OCI-LY7 (cell line): ENCODE data around the gene PTGDS. TPM values are rescaled to one million over a fixed set of nuclear protein-coding genes. Genes with fewer than 3 reads are reported as not detected.

Experiments
- BruUV-seq: library from RNA; stranded (reverse); fragments of 400-500 nt; replicated peaks from 2 replicates; lab custom pipeline; 2021; lab: Mats Ljungman, UMichigan
- CTCF ChIA-PET: fragments of 300-600 bp; sonication (Branson Sonifier 250); formaldehyde crosslinking; loops from one replicate; lab custom pipeline; 2022; ENCODE audit warnings: antibody characterized with exemption; ENCODE audit not compliant: unreplicated experiment; lab: Charles Lee
- POLR2A ChIA-PET: fragments of 300-600 bp; sonication (Branson Sonifier 250); formaldehyde crosslinking; loops from one replicate; lab custom pipeline; 2022; ENCODE audit warnings: antibody characterized with exemption; lab: Charles Lee
- DNase-seq: peaks from one replicate; pipeline ENCODE4 v3.0.0-alpha.2; 2015; ENCODE audit warnings: low spot score
- H2AFZ ChIP-seq: fragments of 200-600 bp; sonication (generic), shearing (Covaris generic); 2 replicates; pipeline ENCODE4 v1.6.1; 2014; ENCODE audit warnings: mild to moderate bottlenecking, antibody characterized with exemption, low read length, moderate library complexity
- H3K27ac ChIP-seq: fragments of 200-600 bp; sonication (generic); 2 replicates; pipeline ENCODE4 v1.5.1; 2014; ENCODE audit warnings: mixed run types, low read depth, mild to moderate bottlenecking, moderate library complexity, low read length, inconsistent platforms; ENCODE audit not compliant: poor library complexity, severe bottlenecking
- H3K36me3 ChIP-seq: fragments of 200-600 bp; sonication (generic); 2 replicates; pipeline ENCODE4 v1.6.1; 2014; ENCODE audit warnings: mild to moderate bottlenecking, antibody characterized with exemption, low read length, moderate library complexity, mixed read lengths; ENCODE audit not compliant: insufficient read depth
- H3K4me1 ChIP-seq: fragments of 200-600 bp; sonication (generic); 2 replicates; pipeline ENCODE4 v1.5.1; 2014; ENCODE audit warnings: mild to moderate bottlenecking, low read length; ENCODE audit not compliant: insufficient read depth, poor library complexity, severe bottlenecking
- H3K4me2 ChIP-seq: fragments of 200-600 bp; sonication (generic); 2 replicates; pipeline ENCODE4 v1.6.1; 2014; ENCODE audit warnings: mild to moderate bottlenecking, low read length
- H3K4me3 ChIP-seq: fragments of 200-600 bp; sonication (generic); 2 replicates; pipeline ENCODE4 v1.5.1; 2014; ENCODE audit warnings: mild to moderate bottlenecking, low read depth, low read length; ENCODE audit not compliant: poor library complexity, severe bottlenecking
- H3K79me2 ChIP-seq: fragments of 200-600 bp; sonication (generic); 2 replicates; pipeline ENCODE4 v1.6.1; 2016; ENCODE audit warnings: low read depth, mild to moderate bottlenecking, low read length, moderate library complexity, mixed read lengths; ENCODE audit not compliant: insufficient read depth
- H3K9me2 ChIP-seq: fragments of 200-600 bp; sonication (generic); 2 replicates; pipeline ENCODE4 v1.6.1; 2016; ENCODE audit warnings: mild to moderate bottlenecking, low read length, mixed read lengths; ENCODE audit not compliant: insufficient read depth
- H3K9me3 ChIP-seq: fragments of 200-600 bp; sonication (generic); 2 replicates; pipeline ENCODE4 v1.6.1; 2014; ENCODE audit warnings: mild to moderate bottlenecking, mixed run types, low read length, mixed read lengths
- H4K20me1 ChIP-seq: fragments of 200-600 bp; sonication (generic); 2 replicates; pipeline ENCODE4 v1.6.1; 2014; ENCODE audit warnings: mild to moderate bottlenecking, antibody characterized with exemption, low read length, moderate library complexity, mixed read lengths; ENCODE audit not compliant: insufficient read depth
- CTCF ChIP-seq: fragments of 200-600 bp; sonication (generic); conservative IDR thresholded peaks from 2 replicates; pipeline ENCODE4 v1.5.1; 2014; ENCODE audit warnings: mild to moderate bottlenecking, antibody characterized with exemption, low read length, moderate library complexity, mixed read lengths
- EZH2phosphoT487 ChIP-seq: fragments of 200-600 bp; sonication (generic); IDR thresholded peaks from 2 replicates; pipeline ENCODE4 v1.6.1; 2018; ENCODE audit warnings: low read depth, borderline replicate concordance, mild to moderate bottlenecking, mixed run types, antibody characterized with exemption, low read length, moderate library complexity, mixed read lengths
- intact Hi-C: fragments of 100-400 bp; cut with micrococcal nuclease; formaldehyde crosslinking; loops from one replicate; pipeline ENCODE4 v1.10.0; 2022; ENCODE audit not compliant: unreplicated experiment
- total RNA-seq, 2 experiments: library from RNA; depleted of rRNA in 1 of 2; stranded (reverse); fragments of >200 nt in 1 of 2; shearing (Covaris generic) in 1 of 2; gene quantifications; 2 replicates each; pipeline ENCODE4 v1.2.3, GENCODE V29; 2014 to 2022

Gene PTGDS
- total RNA-seq, 2 experiments from 2014 or later: not detected

GRCh38 chr9:136965771-136966484, 11.4 kb upstream of the PTGDS start:
- Histone ChIP-seq H4K20me1 (no peaks in the 10 kb centered on the region), H2AFZ (no peak overlapping the region), H3K4me1 (peaks cover 8% of the 10 kb centered on the region), H3K79me2 (no peaks in the 10 kb centered on the region), H3K4me3 (peak overlapping the region; percentile 1), H3K4me2 (peak overlapping the region; percentile 3; the same call in 1 of the 2 replicates), H3K9me2 (no peaks in the 10 kb centered on the region), H3K9me3 (no peaks in the 10 kb centered on the region), H3K27ac (no peak overlapping the region), H3K36me3 (no peaks in the 10 kb centered on the region)
- DNase-seq: peak; percentile 24
- POLR2A ChIA-PET: interaction anchor here (0.7 kb wide), 1 partner anchor 36 kb away, joined by 4 read pairs; no protein-coding TSS in a partner anchor
- TF ChIP-seq CTCF: no peak
- no peak for TF ChIP-seq EZH2phosphoT487
- CTCF ChIA-PET: no interaction called here
- intact Hi-C loops: no loop called here
- no TSS peak for BruUV-seq

- TF ChIP-seq EZH2phosphoT487 (no peak), CTCF (no peak)
- intact Hi-C loops: no loop called here
- no peaks in the 10 kb centered on the region for H4K20me1 ChIP-seq
- H3K9me2 ChIP-seq: no peaks in the 10 kb centered on the region
- H3K36me3 ChIP-seq: no peaks in the 10 kb centered on the region
- DNase-seq: no peak
- no peaks in the 10 kb centered on the region for H3K79me2 ChIP-seq
- H3K4me3 ChIP-seq: no peak overlapping the region
- BruUV-seq: no TSS peak
- ChIA-PET POLR2A (no interaction called here), CTCF (no interaction called here)
- no peak overlapping the region for H2AFZ ChIP-seq
- H3K9me3 ChIP-seq: no peaks in the 10 kb centered on the region
- no peak overlapping the region for H3K4me2 ChIP-seq
- no peak overlapping the region for H3K27ac ChIP-seq
- peaks cover 8% of the 10 kb centered on the region for H3K4me1 ChIP-seq
These were observed 8.8 kb upstream of the PTGDS start for GRCh38 chr9:136968333-136969127.
